ENCODE results near the gene INSIG1.

Gene INSIG1

GRCh38 chr7:155267023-155267422 lies 30.7 kb upstream of the INSIG1 start:
- DNase-seq = no peak

GRCh38 chr7:155267436-155267835 lies 30.2 kb upstream of the INSIG1 start:
- DNase-seq = no peak

- DNase-seq = no peak
These were observed 29.5 kb upstream of the INSIG1 start for GRCh38 chr7:155268211-155268610.

- no peak for DNase-seq
These were observed 28.6 kb upstream of the INSIG1 start for GRCh38 chr7:155268921-155269650.

GRCh38 chr7:155269766-155270585 lies 27.7 kb upstream of the INSIG1 start:
- DNase-seq = no peak

GRCh38 chr7:155270861-155271260 lies 26.8 kb upstream of the INSIG1 start:
- no peak for DNase-seq

- no peak for DNase-seq
These were observed 22.9 kb upstream of the INSIG1 start for GRCh38 chr7:155274633-155275355.

- no peak for DNase-seq
These were observed 21.5 kb upstream of the INSIG1 start for GRCh38 chr7:155276042-155276799.

GRCh38 chr7:155276800-155277375 lies 20.8 kb upstream of the INSIG1 start:
- DNase-seq = no peak

GRCh38 chr7:155277385-155277994 lies 20.2 kb upstream of the INSIG1 start:
- DNase-seq = no peak

- no peak for DNase-seq
These were observed 18.8 kb upstream of the INSIG1 start for GRCh38 chr7:155278921-155279320.

GRCh38 chr7:155279787-155280445 lies 17.8 kb upstream of the INSIG1 start:
- DNase-seq = no peak

- no peak for DNase-seq
These were observed 17.0 kb upstream of the INSIG1 start for GRCh38 chr7:155280446-155281397.

GRCh38 chr7:155281398-155281969 lies 16.2 kb upstream of the INSIG1 start:
- DNase-seq = no peak

- no peak for DNase-seq
These were observed 15.0 kb upstream of the INSIG1 start for GRCh38 chr7:155282671-155283070.

GRCh38 chr7:155283565-155284194 lies 14.0 kb upstream of the INSIG1 start:
- DNase-seq = no peak

- DNase-seq = no peak
These were observed 13.0 kb upstream of the INSIG1 start for GRCh38 chr7:155284496-155285274.

GRCh38 chr7:155285423-155285822 lies 12.3 kb upstream of the INSIG1 start:
- no peak for DNase-seq

GRCh38 chr7:155285833-155286232 lies 11.8 kb upstream of the INSIG1 start:
- DNase-seq = no peak

Measured in NCI-H1105 treated with DMSO at 0.1 percent for 48 hours (cell line).